K562 (cell line): Measurements from ENCODE around the gene ASPA. TPM values are rescaled to one million over a fixed set of nuclear protein-coding genes. Genes with fewer than 3 reads are reported as not detected.

Source experiments
- AFF4 ChIP-seq: sonication (generic); formaldehyde crosslinking; IDR thresholded peaks from 2 replicates; pipeline ENCODE4 v1.8.0; 2023; ENCODE audit warnings: mild to moderate bottlenecking, missing genetic modification reagents
- CREM ChIP-seq: IDR thresholded peaks from 2 replicates; pipeline ENCODE4 v1.6.1; 2014; ENCODE audit warnings: antibody characterized with exemption, low read depth
- FIP1L1 ChIP-seq: fragments of 200-400 bp; formaldehyde crosslinking; IDR thresholded peaks from 2 replicates; pipeline ENCODE4 v1.6.1; 2018; ENCODE audit warnings: mild to moderate bottlenecking, low read depth, low read length; ENCODE audit not compliant: poor library complexity, severe bottlenecking
- FOXK2 ChIP-seq, 2 experiments: fragments of 450-650 bp; IDR thresholded peaks in 1 of 2; conservative IDR thresholded peaks in 1 of 2; 2 replicates each; pipeline ENCODE4 v1.6.1; 2016; ENCODE audit warnings: low read depth in 2 of 2, mild to moderate bottlenecking in 1 of 2
- MAFF ChIP-seq: IDR thresholded peaks from 2 replicates; pipeline ENCODE4 v1.6.1; 2012; ENCODE audit warnings: low read length, improper control_type of control experiment
- MTA2 ChIP-seq: fragments of 450-650 bp; IDR thresholded peaks from 2 replicates; pipeline ENCODE4 v1.6.1; 2016; ENCODE audit warnings: low read depth
- NCOA6 ChIP-seq: fragments of 450-650 bp; IDR thresholded peaks from 2 replicates; pipeline ENCODE4 v1.6.1; 2017; ENCODE audit warnings: mild to moderate bottlenecking
- ZNF263 ChIP-seq: sonication (generic); formaldehyde crosslinking; IDR thresholded peaks from 2 replicates; pipeline ENCODE4 v1.8.0; 2022; ENCODE audit warnings: mild to moderate bottlenecking, missing genetic modification reagents, borderline replicate concordance
- ZNF778 ChIP-seq: fragments of 450-650 bp; formaldehyde crosslinking; IDR thresholded peaks from 2 replicates; pipeline ENCODE4 v1.4.0; 2020; ENCODE audit warnings: mild to moderate bottlenecking, moderate library complexity
- ZSCAN32 ChIP-seq: fragments of 450-650 bp; formaldehyde crosslinking; IDR thresholded peaks from 2 replicates; pipeline ENCODE4 v1.4.0; 2020; ENCODE audit warnings: mild to moderate bottlenecking, moderate library complexity
- polyA plus RNA-seq, 8 experiments: library from polyadenylated mRNA; depleted of rRNA in 4 of 8; stranded (reverse) in 5 of 8; unstranded in 3 of 8; fragments of >200 nt; fragmentation: Nextera tagmentation in 2 of 8; fragmentation: Illumina TruSeq in 1 of 8; extraction: Ambion mirVana in 2 of 8; extraction: Trizol in 1 of 8; gene quantifications; 2 replicates each; pipeline versions ENCODE4 v1.2.1 to v1.2.3, GENCODE V29; 2011 to 2014; ENCODE audit warnings: inconsistent platforms in 1 of 8, missing spikeins in 1 of 8
- total RNA-seq, 7 experiments: library from RNA; depleted of rRNA in 6 of 7; stranded (reverse); fragments of >200 nt in 6 of 7; fragmentation: Illumina TruSeq in 2 of 7; extraction: Trizol in 2 of 7; gene quantifications; 2 replicates each; pipeline versions ENCODE4 v1.2.1 to v1.2.3, GENCODE V29; 2011 to 2021; ENCODE audit warnings: low replicate concordance in 1 of 7

ASPA gene
- total and polyA plus RNA-seq, 9 of the 15 experiments (the other 6 are each of a cell fraction or from before 2014, with no cell fraction given) = not detected

DNA sequence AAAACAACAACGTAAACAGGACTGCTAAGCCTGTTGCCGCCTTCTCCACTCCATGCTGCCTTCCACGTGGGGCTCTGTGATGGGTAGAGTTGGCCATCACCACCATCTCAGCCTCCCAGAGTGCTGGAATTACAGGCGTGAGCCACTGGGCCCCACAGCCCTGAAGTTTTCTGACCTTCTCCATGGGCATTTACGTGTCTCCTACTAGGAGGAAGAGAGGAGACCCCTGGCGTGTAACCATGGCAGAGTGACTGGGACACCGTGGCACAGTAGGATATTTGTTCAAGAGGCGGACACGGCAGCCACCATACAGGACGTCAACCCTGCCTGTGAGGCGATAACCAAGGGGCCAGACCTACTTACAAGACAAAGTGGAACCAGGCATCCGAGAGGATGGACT is 50.7 kb downstream of the ASPA start (continued):
- TF ChIP-seq MTA2 = no peak
- TF ChIP-seq AFF4 (CRISPR knock-in tag) = no peak
- TF ChIP-seq MAFF = no peak
- no peak for TF ChIP-seq FOXK2 (conservative IDR thresholded peaks at IDR 0.05 in 1 of 2, IDR thresholded peaks at IDR 0.05 in 1 of 2; ENCODE audit: low read depth in 2 of 2)
- TF ChIP-seq ZNF778 = no peak
- TF ChIP-seq FIP1L1 = no peak
- no peak for TF ChIP-seq NCOA6
- no peak for TF ChIP-seq ZNF263 (CRISPR knock-in tag)
- no peak for TF ChIP-seq ZSCAN32 (CRISPR knock-in tag)
- no peak for TF ChIP-seq CREM
- TF ChIP-seq, all 486 proteins: peak for 0
